ENCODE measurements around the gene CDHR3. TPM values are rescaled to one million over a fixed set of nuclear protein-coding genes. Genes with fewer than 3 reads are reported as not detected.

The CDHR3 gene
- total and polyA plus RNA-seq, 4 donors: 1.0 to 5.1 (median 3.0) TPM

GRCh38 chr7:106075937-106076336, 112.9 kb downstream of the CDHR3 start:
- no peaks in the 10 kb centered on the region for H3K9me3 ChIP-seq (ENCODE audit: control insufficient read depth, low read length)
- H3K27me3 ChIP-seq (ENCODE audit: control insufficient read depth in 1 of 2, insufficient read depth in 2 of 2, low read length in 1 of 2): no peaks in the 10 kb centered on the region
- no peak overlapping the region for H3K27ac ChIP-seq (ENCODE audit: low read depth in 1 of 2, low read length in 2 of 2)
- DNase-seq (no peak), ATAC-seq (ENCODE audit: low FRiP score) (no peak)
- H3K4me3 ChIP-seq (ENCODE audit: low read length in 2 of 2): no peak overlapping the region
- H3K4me1 ChIP-seq (ENCODE audit: control insufficient read depth in 1 of 2, insufficient read depth in 2 of 2, low read length in 2 of 2): no peaks in the 10 kb centered on the region
- H3K36me3 ChIP-seq (ENCODE audit: control insufficient read depth in 1 of 2, insufficient read depth in 2 of 2, low read length in 1 of 2): no peaks in the 10 kb centered on the region
- 41 to 42% methylated on average over 2 of the region's 2 CpGs for WGBS, 2 donors
- intact Hi-C loops (cut with DNase I): no loop called here

GRCh38 chr7:106076537-106076936, 113.5 kb downstream of the CDHR3 start:
- no peaks in the 10 kb centered on the region for H3K27me3 ChIP-seq (ENCODE audit: control insufficient read depth in 1 of 2, insufficient read depth in 2 of 2, low read length in 1 of 2)
- H3K4me3 ChIP-seq (ENCODE audit: low read length in 2 of 2): no peak overlapping the region
- ATAC-seq (ENCODE audit: low FRiP score): no peak
- no peak overlapping the region for H3K27ac ChIP-seq (ENCODE audit: low read depth in 1 of 2, low read length in 2 of 2)
- DNase-seq: no peak
- no peaks in the 10 kb centered on the region for H3K4me1 ChIP-seq (ENCODE audit: control insufficient read depth in 1 of 2, insufficient read depth in 2 of 2, low read length in 2 of 2)
- no peaks in the 10 kb centered on the region for H3K9me3 ChIP-seq (ENCODE audit: control insufficient read depth, low read length)
- H3K36me3 ChIP-seq (ENCODE audit: control insufficient read depth in 1 of 2, insufficient read depth in 2 of 2, low read length in 1 of 2): no peaks in the 10 kb centered on the region
- WGBS, 2 donors: 90 to 91% methylated on average over 2 of the region's 2 CpGs
- intact Hi-C loops (cut with DNase I): no loop called here

- Histone ChIP-seq H3K9me3 (ENCODE audit: control insufficient read depth, low read length) (no peaks in the 10 kb centered on the region), H3K27ac (ENCODE audit: low read depth in 1 of 2, low read length in 2 of 2) (no peak overlapping the region), H3K4me3 (ENCODE audit: low read length in 2 of 2) (no peak overlapping the region), H3K4me1 (ENCODE audit: control insufficient read depth in 1 of 2, insufficient read depth in 2 of 2, low read length in 2 of 2) (no peaks in the 10 kb centered on the region), H3K27me3 (ENCODE audit: control insufficient read depth in 1 of 2, insufficient read depth in 2 of 2, low read length in 1 of 2) (no peaks in the 10 kb centered on the region), H3K36me3 (ENCODE audit: control insufficient read depth in 1 of 2, insufficient read depth in 2 of 2, low read length in 1 of 2) (no peaks in the 10 kb centered on the region)
- intact Hi-C loops (cut with DNase I): no loop called here
- ATAC-seq (ENCODE audit: low FRiP score) (no peak), DNase-seq (no peak)
- WGBS, 2 donors: 88 to 91% methylated on average over 6 of the region's 6 CpGs
Observed at GRCh38 chr7:106080300-106080987, 117.4 kb downstream of the CDHR3 start.

GRCh38 chr7:106082087-106082854, 119.2 kb downstream of the CDHR3 start:
- no peaks in the 10 kb centered on the region for H3K36me3 ChIP-seq (ENCODE audit: control insufficient read depth in 1 of 2, insufficient read depth in 2 of 2, low read length in 1 of 2)
- H3K9me3 ChIP-seq (ENCODE audit: control insufficient read depth, low read length): no peaks in the 10 kb centered on the region
- ATAC-seq (ENCODE audit: low FRiP score): no peak
- no peaks in the 10 kb centered on the region for H3K4me1 ChIP-seq (ENCODE audit: control insufficient read depth in 1 of 2, insufficient read depth in 2 of 2, low read length in 2 of 2)
- DNase-seq: no peak
- intact Hi-C loops (cut with DNase I): no loop called here
- no peak overlapping the region for H3K4me3 ChIP-seq (ENCODE audit: low read length in 2 of 2)
- no peaks in the 10 kb centered on the region for H3K27me3 ChIP-seq (ENCODE audit: control insufficient read depth in 1 of 2, insufficient read depth in 2 of 2, low read length in 1 of 2)
- WGBS, 2 donors: 87 to 89% methylated on average over 18 of the region's 18 CpGs
- H3K27ac ChIP-seq (ENCODE audit: low read depth in 1 of 2, low read length in 2 of 2): no peak overlapping the region

Other genes starting within 250 kb of the CDHR3 start
- gene ATXN7L1, start 86.7 kb upstream of the CDHR3 start, total RNA-seq: 10 to 100 TPM; 12.8 to 20.1 TPM
- gene ATXN7L1, start 86.7 kb upstream of the CDHR3 start, polyA plus RNA-seq: 1 to 10 TPM; 2.5 to 3.9 TPM
- gene SYPL1, start 149.0 kb downstream of the CDHR3 start, total RNA-seq: 10 to 100 TPM; 69.1 to 70.5 TPM
- 10 to 100 TPM; 38.9 to 56.0 TPM for gene SYPL1, start 149.0 kb downstream of the CDHR3 start, polyA plus RNA-seq

Data from aorta (tissue), 5 donors.